AG10803 (cell line): ENCODE measurements around the gene DDRGK1.

ENCODE experiments used
- DNase-seq: peaks from one replicate; pipeline ENCODE4 v3.0.0; 2010; ENCODE audit warnings: low read depth
- H3K4me3 ChIP-seq: 2 replicates; pipeline ENCODE4 v1.5.1; 2011; ENCODE audit warnings: mild to moderate bottlenecking, low read length, control low read depth
- CTCF ChIP-seq: conservative IDR thresholded peaks from 2 replicates; pipeline ENCODE4 v1.5.1; 2011; ENCODE audit warnings: mild to moderate bottlenecking, low read length, control low read depth, inconsistent platforms

The DDRGK1 gene

DNA sequence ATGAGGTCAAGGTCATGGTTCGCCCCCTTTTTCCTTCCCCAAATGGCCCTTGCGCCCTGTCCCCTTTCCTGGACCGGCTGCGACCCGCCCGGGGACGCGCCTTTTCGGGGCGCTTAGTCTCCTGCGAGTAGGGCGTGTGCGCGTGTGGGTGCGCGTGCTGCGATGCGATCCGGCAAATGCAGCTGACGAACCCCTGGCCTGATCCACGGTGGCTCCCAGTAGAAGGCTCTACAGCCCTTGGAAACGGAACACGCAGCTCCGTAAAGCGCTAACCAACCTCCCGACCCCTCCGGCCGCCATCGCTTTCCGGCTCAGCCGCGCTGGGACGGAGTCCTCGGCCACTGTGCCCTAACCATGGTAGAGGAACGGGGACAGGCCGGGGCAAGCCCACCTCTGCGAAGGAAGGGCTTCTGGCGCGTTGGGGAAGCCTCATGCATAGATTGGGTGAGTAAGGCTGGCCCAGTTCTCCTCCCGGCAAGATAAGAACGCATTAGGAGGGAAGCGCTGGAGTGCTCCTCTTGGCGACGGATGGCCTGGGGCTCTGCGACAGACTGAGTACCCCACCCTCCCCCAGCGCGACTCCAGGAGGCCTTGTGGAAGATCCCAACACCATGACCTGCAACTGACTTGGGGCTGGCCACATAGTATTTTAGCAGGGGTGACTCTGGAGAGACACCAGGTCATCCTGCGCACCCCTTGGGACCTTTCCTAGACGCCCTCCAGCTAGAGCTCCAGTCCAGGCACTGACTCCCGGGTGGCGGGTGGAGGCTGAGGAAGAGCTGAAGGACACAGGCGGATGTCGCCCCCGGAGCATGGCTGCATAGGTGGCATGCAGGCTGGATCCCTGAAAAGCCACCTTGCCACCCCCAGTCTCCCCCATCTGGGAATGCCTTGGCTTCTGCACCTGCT lies 35.6 kb upstream of the DDRGK1 start:
- no peak for TF ChIP-seq CTCF
- H3K4me3 ChIP-seq: peak overlapping the region; percentile 71
- peak; percentile 18 for DNase-seq

DNA sequence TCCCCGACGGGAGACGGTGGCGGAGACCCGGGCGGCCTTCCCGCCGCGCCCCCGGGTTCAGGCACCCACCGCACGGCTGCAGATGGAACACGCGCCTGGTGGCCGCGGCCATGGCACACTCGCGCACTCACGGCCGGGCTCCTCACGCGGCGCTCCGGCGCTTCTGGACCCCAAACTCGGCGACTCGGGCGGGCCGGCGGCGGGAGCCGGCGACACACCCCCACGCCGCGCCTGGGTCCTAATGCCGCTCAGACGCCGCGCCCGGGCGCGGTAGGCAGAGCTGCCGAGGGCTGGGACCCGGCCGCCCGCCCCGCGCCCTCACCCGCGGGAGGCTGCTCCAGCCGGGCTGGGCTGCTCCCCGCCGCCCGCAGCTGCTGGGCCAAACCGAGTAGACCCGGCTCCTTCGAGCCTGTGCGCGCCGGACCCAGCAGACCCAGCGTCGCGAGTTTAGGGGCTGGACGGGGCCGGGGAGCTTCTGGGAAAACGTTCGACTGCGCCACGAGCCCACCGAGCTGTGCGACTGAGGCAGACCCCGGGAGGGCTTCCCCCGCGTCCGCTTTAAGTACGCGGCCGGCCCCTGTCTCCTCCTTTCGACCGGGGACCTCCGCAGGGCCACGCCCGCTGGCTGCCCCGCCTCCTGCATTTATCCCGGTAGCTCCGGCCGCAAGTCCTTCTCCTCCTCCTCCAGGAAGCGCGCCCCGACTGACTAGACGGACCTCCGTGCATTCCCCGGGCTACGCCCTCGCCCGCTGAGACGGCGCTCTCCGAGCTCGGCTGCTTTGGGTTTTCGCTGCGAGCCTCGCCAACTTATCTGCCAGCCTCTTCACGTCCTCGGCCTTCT lies 34.8 kb upstream of the DDRGK1 start, which contains the start of gene SLC4A11:
Gene SLC4A11 (minus strand): TSS at position 165 of the 841 bp plus-strand sequence. CDS start 53 bp downstream, at position 112.
- DNase-seq: peak; percentile 62
- no peak for TF ChIP-seq CTCF
- peak within 1 kb of the TSS; percentile 71 for H3K4me3 ChIP-seq

DNA sequence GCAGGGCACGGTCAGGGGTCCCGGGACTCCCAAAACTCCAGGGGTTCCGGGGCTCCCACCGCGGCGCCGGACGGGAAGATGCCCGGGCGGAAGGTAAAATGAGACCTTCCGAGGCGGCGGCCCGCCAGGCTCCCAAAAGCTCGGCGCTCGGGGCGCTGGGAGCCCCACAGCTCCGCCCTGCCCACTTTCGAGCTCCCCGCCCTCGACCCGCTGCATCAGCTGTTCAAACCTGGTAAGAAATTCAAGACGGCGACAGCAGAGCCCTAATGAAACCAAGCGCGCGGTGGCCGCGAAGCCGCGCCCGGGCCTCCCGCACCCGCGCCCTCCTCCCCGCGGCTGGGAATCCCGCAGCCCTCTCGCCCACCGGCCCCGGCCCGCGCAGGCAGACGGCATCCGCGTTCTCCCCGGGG lies 34.1 kb upstream of the DDRGK1 start:
- no peak for DNase-seq
- peak overlapping the region; percentile 71 for H3K4me3 ChIP-seq
- no peak for TF ChIP-seq CTCF

GRCh38 chr20:3237958-3238615 lies 33.6 kb upstream of the DDRGK1 start:
- peak overlapping the region; percentile 71 for H3K4me3 ChIP-seq
- TF ChIP-seq CTCF: no peak
- no peak for DNase-seq

GRCh38 chr20:3237011-3237957 lies 32.8 kb upstream of the DDRGK1 start:
- no peak overlapping the region for H3K4me3 ChIP-seq
- DNase-seq: no peak
- TF ChIP-seq CTCF: no peak
